Measurements from ENCODE around the gene STAT5B. TPM values are rescaled to one million over a fixed set of nuclear protein-coding genes. Genes with fewer than 3 reads are reported as not detected.

STAT5B gene
- total and polyA plus RNA-seq, 9 of the 15 experiments (the other 6 are each of a cell fraction or from before 2014, with no cell fraction given), result 20.8 to 176 (median 92.4) TPM

- TF ChIP-seq MLLT1 (IDR thresholded peaks at IDR 0.05) (peak; percentile 30 to 67; a peak in 2 of 4 replicates), ZNF740 (CRISPR knock-in tag; IDR thresholded peaks at IDR 0.05) (no peak), ZNF740 (tag; IDR thresholded peaks at IDR 0.05) (no peak), MAFG (tag; conservative IDR thresholded peaks at IDR 0.05) (0 out of 2 replicates have a peak, but pooled peaks have one; percentile 31), NFE2 (IDR thresholded peaks at IDR 0.05; ENCODE audit: low read depth) (peak; percentile 61; the same call in 1 of the 2 replicates), ARNT (IDR thresholded peaks at IDR 0.05) (peak; percentile 64 to 84; a peak in 3 of 4 replicates), BCOR (IDR thresholded peaks at IDR 0.05) (peak; percentile 95), JUN (IDR thresholded peaks at IDR 0.05; ENCODE audit: borderline replicate concordance, low read depth, low read length) (peak; percentile 73; the same call in 1 of the 2 replicates), JUN (CRISPR knock-in tag; IDR thresholded peaks at IDR 0.05; ENCODE audit: borderline replicate concordance) (no peak), TOE1 (IDR thresholded peaks at IDR 0.05; ENCODE audit: borderline replicate concordance) (peak; percentile 68; the same call in 1 of the 2 replicates), TOE1 (CRISPR knock-in tag; IDR thresholded peaks at IDR 0.05; ENCODE audit: borderline replicate concordance, low read depth) (no peak), SMARCE1 (IDR thresholded peaks at IDR 0.05) (peak; percentile 89)
- TF ChIP-seq, protein P1, sequence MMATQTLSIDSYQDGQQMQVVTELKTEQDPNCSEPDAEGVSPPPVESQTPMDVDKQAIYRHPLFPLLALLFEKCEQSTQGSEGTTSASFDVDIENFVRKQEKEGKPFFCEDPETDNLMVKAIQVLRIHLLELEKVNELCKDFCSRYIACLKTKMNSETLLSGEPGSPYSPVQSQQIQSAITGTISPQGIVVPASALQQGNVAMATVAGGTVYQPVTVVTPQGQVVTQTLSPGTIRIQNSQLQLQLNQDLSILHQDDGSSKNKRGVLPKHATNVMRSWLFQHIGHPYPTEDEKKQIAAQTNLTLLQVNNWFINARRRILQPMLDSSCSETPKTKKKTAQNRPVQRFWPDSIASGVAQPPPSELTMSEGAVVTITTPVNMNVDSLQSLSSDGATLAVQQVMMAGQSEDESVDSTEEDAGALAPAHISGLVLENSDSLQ (IDR thresholded peaks at IDR 0.05), result peak; percentile 22; the same call in 1 of the 2 replicates
- TF ChIP-seq, protein P2, sequence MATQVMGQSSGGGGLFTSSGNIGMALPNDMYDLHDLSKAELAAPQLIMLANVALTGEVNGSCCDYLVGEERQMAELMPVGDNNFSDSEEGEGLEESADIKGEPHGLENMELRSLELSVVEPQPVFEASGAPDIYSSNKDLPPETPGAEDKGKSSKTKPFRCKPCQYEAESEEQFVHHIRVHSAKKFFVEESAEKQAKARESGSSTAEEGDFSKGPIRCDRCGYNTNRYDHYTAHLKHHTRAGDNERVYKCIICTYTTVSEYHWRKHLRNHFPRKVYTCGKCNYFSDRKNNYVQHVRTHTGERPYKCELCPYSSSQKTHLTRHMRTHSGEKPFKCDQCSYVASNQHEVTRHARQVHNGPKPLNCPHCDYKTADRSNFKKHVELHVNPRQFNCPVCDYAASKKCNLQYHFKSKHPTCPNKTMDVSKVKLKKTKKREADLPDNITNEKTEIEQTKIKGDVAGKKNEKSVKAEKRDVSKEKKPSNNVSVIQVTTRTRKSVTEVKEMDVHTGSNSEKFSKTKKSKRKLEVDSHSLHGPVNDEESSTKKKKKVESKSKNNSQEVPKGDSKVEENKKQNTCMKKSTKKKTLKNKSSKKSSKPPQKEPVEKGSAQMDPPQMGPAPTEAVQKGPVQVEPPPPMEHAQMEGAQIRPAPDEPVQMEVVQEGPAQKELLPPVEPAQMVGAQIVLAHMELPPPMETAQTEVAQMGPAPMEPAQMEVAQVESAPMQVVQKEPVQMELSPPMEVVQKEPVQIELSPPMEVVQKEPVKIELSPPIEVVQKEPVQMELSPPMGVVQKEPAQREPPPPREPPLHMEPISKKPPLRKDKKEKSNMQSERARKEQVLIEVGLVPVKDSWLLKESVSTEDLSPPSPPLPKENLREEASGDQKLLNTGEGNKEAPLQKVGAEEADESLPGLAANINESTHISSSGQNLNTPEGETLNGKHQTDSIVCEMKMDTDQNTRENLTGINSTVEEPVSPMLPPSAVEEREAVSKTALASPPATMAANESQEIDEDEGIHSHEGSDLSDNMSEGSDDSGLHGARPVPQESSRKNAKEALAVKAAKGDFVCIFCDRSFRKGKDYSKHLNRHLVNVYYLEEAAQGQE (IDR thresholded peaks at IDR 0.05; ENCODE audit: borderline replicate concordance), result peak; percentile 15; the same call in 1 of the 2 replicates
- TF ChIP-seq, protein P2 (CRISPR knock-in tag; IDR thresholded peaks at IDR 0.05; ENCODE audit: low read depth), result no peak
- TF ChIP-seq, protein P3, sequence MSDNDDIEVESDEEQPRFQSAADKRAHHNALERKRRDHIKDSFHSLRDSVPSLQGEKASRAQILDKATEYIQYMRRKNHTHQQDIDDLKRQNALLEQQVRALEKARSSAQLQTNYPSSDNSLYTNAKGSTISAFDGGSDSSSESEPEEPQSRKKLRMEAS (CRISPR knock-in tag; IDR thresholded peaks at IDR 0.05), result no peak
These were observed 93.1 kb downstream of the STAT5B start (continued) for GRCh38 chr17:42182927-42183734.

Measured in K562 (cell line).